Gastrocnemius medialis (tissue), 4 donors: Measurements from ENCODE around the gene PPP6R3. TPM values are rescaled to one million over a fixed set of nuclear protein-coding genes. Genes with fewer than 3 reads are reported as not detected.

Source experiments
- ATAC-seq, 2 donors: fragments of 150-250 bp; one replicate each; pipeline ENCODE4 v1.9.1; 2016
- DNase-seq, 2 donors: peaks; one replicate each; pipeline ENCODE4 v3.0.0-alpha.2; 2019
- H3K27ac ChIP-seq, 4 donors: fragments of 200-600 bp; sonication (generic); 1 replicate in 1 of 4; 2 replicates in 3 of 4; pipeline ENCODE4 v1.5.1; 2016 to 2018; ENCODE audit warnings: mild to moderate bottlenecking in 2 of 4, moderate library complexity in 1 of 4
- H3K27me3 ChIP-seq, 3 donors: fragments of 200-600 bp; sonication (generic) in 2 of 3; 1 replicate in 1 of 3; 2 replicates in 2 of 3; pipeline versions ENCODE4 v1.5.1 to v1.6.0; 2016 to 2019; ENCODE audit warnings: mild to moderate bottlenecking in 1 of 3, moderate library complexity in 1 of 3
- H3K36me3 ChIP-seq, 2 donors: fragments of 200-600 bp; sonication (generic) in 1 of 2; one replicate each; pipeline ENCODE4 v1.5.1; 2017 to 2018
- H3K4me1 ChIP-seq, 2 donors: fragments of 200-600 bp; sonication (generic) in 1 of 2; one replicate each; pipeline ENCODE4 v1.5.1; 2016 to 2017; ENCODE audit warnings: mild to moderate bottlenecking in 2 of 2
- H3K4me3 ChIP-seq, 4 donors: fragments of 200-600 bp; sonication (generic) in 3 of 4; 1 replicate in 1 of 4; 2 replicates in 3 of 4; pipeline ENCODE4 v1.5.1; 2016 to 2019; ENCODE audit warnings: mild to moderate bottlenecking in 2 of 4
- H3K9me3 ChIP-seq, 3 donors: fragments of 200-600 bp; sonication (generic) in 2 of 3; 1 replicate in 1 of 3; 2 replicates in 2 of 3; pipeline ENCODE4 v1.5.1; 2016 to 2019
- POLR2A ChIP-seq, 2 donors: fragments of 450-650 bp; IDR thresholded peaks; one replicate each; pipeline ENCODE4 v1.6.1; 2017; ENCODE audit warnings: antibody characterized with exemption in 2 of 2, mild to moderate bottlenecking in 2 of 2, moderate library complexity in 2 of 2
- in situ Hi-C, 4 donors: fragments of 200-750 bp; cut with MboI; loops; one replicate each; pipeline versions ENCODE4 v1.15.0 to v1.8.0; 2017; ENCODE audit warnings: low sequenced_read_pairs in 4 of 4
- intact Hi-C: fragments of 100-400 bp; cut with DNase I; formaldehyde crosslinking; loops from one replicate; pipeline ENCODE4 v1.15.1; 2023; ENCODE audit warnings: low total_unique reads
- total RNA-seq, 4 donors: library from RNA; depleted of rRNA; stranded (reverse); fragments of >200 nt; gene quantifications; one replicate each; pipeline versions ENCODE4 v1.1.0 to v1.2.3, GENCODE V29; 2016
- TF ChIP-seq, protein P1 (sequence below), 5 experiments: fragments of 450-650 bp in 3 of 5; fragments of 200-600 bp in 2 of 5; sonication (generic) in 2 of 5; IDR thresholded peaks in 4 of 5; conservative IDR thresholded peaks in 1 of 5; 1 replicate in 4 of 5; 2 replicates in 1 of 5; pipeline ENCODE4 v1.5.1; 2016 to 2019; ENCODE audit warnings: antibody characterized with exemption in 5 of 5, mild to moderate bottlenecking in 3 of 5, moderate library complexity in 3 of 5

Gene PPP6R3
- total RNA-seq, 4 donors from 2014 or later: 77.3 to 196 (median 133) TPM

DNA sequence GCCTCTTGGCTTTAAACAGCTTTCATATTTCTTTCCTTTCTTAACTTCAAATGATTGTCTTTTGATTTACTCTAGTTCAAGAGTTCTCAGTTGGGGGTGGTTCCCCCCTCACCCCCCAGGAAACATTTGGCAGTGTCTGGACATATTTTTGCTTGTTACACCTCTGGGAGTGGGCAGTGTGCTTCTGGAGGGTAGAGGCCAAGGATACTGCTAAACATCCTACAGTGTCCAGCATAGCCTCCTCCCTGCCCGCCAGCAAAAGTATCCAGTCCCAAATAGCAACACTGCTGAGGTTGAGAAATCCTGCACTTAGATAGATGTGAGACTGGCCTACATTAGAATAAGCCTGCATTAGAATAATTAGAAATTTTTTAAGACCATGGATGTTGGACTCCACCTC is 3.2 kb downstream of the PPP6R3 start:
- ATAC-seq (no peak), DNase-seq (no peak)
- H3K4me1 ChIP-seq: peaks cover 67 to 68% of the 10 kb centered on the region in 2 donors
- peak overlapping the region; percentile 85 to 94 (median 90) for H3K27ac ChIP-seq
- intact Hi-C loops (loop anchor here (5.0 to 10.0 kb wide), 2 partner anchors 64 to 371 kb away; no protein-coding TSS in a partner anchor), in situ Hi-C loops (loop anchor here (10.0 to 25.0 kb wide), 3 partner anchors 111 to 131 kb away; no protein-coding TSS in a partner anchor)
- TF ChIP-seq, protein P1, sequence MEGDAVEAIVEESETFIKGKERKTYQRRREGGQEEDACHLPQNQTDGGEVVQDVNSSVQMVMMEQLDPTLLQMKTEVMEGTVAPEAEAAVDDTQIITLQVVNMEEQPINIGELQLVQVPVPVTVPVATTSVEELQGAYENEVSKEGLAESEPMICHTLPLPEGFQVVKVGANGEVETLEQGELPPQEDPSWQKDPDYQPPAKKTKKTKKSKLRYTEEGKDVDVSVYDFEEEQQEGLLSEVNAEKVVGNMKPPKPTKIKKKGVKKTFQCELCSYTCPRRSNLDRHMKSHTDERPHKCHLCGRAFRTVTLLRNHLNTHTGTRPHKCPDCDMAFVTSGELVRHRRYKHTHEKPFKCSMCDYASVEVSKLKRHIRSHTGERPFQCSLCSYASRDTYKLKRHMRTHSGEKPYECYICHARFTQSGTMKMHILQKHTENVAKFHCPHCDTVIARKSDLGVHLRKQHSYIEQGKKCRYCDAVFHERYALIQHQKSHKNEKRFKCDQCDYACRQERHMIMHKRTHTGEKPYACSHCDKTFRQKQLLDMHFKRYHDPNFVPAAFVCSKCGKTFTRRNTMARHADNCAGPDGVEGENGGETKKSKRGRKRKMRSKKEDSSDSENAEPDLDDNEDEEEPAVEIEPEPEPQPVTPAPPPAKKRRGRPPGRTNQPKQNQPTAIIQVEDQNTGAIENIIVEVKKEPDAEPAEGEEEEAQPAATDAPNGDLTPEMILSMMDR (IDR thresholded peaks at IDR 0.05 in 4 of 5, conservative IDR thresholded peaks at IDR 0.05 in 1 of 5): no peak
- TF ChIP-seq POLR2A (IDR thresholded peaks at IDR 0.05): no peak
- no peaks in the 10 kb centered on the region for H3K9me3 ChIP-seq
- H3K36me3 ChIP-seq: no peaks in the 10 kb centered on the region
- no peaks in the 10 kb centered on the region for H3K27me3 ChIP-seq
- peak overlapping the region in 3 of 4 donors; percentile 62 to 76 (median 65) for H3K4me3 ChIP-seq

DNA sequence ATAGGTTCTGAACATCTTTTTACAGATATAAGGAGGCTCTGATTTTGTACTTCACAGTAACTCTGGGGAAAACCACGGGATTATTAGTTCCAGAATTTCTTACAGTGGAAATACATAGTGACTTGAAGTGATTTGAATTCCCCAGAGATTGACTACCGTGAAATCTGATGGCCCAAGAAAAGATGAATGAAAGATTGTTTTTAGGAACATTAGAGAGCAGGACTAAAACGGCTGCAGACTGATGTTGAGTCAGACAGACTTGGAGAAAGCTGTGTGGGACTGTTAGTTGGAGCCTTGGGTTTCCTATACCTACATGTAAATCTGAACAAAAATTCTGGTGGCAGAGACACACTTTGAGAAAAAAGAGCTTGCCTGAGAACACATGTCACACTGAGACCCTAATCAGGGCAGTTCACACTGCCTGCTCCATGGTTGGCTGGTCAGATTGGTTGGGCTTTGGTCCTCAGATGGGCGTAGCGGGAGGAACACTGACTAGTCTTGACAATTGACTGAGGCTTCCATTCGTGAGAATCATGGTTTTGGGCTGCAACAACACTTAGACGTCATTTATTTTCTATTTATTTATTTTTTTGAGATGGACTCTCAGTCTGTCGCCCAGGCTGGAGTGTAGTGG is 6.8 kb downstream of the PPP6R3 start:
- H3K9me3 ChIP-seq: no peaks in the 10 kb centered on the region
- no peaks in the 10 kb centered on the region for H3K36me3 ChIP-seq
- no peaks in the 10 kb centered on the region for H3K27me3 ChIP-seq
- H3K4me3 ChIP-seq: no peak overlapping the region
- no peak for DNase-seq
- no peak for TF ChIP-seq POLR2A (IDR thresholded peaks at IDR 0.05)
- TF ChIP-seq, protein P1 (IDR thresholded peaks at IDR 0.05 in 4 of 5, conservative IDR thresholded peaks at IDR 0.05 in 1 of 5): no peak
- peak overlapping the region; percentile 19 to 56 (median 36) for H3K27ac ChIP-seq
- ATAC-seq: no peak
- in situ Hi-C loops: loop anchor here (10.0 to 25.0 kb wide), 3 partner anchors 107 to 127 kb away; no protein-coding TSS in a partner anchor
- intact Hi-C loops: loop anchor here (10.0 kb wide), 1 partner anchor 367 kb away; no protein-coding TSS in a partner anchor
- H3K4me1 ChIP-seq: peaks cover 90 to 99% of the 10 kb centered on the region in 2 donors

DNA sequence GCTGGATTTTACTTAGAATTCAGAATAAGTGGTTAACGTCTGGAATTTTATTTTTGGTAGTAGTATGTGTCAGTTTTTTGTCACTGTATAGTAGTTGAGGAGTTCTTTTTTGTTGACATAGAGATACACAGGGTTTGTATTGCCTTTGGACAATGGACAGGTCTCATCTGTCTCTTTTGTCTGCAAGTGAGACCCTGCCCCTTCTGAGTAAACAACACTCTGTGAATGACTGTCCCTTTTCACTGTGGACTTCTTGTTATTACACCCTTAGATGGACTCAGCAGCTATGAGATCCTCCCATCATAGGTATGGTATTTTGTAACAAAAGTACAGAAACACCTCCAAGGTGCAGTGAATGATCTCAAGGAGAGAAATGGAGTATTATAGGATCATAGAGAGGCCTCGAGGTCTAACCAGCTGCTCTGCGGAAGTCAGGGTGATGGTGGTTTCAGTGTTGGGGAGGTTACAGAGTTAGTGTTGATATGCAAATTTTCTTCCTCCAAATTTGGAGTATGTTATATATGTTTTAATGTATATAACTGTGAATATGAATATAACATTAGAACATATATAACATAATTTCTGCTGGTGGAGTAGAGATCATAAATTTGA is 7.8 kb downstream of the PPP6R3 start:
- Histone ChIP-seq H3K27ac (peak overlapping the region; percentile 19 to 56 (median 36)), H3K36me3 (no peaks in the 10 kb centered on the region), H3K4me1 (peaks cover 91 to 99% of the 10 kb centered on the region in 2 donors), H3K9me3 (no peaks in the 10 kb centered on the region), H3K27me3 (no peaks in the 10 kb centered on the region), H3K4me3 (no peak overlapping the region)
- intact Hi-C loops: loop anchor here (10.0 kb wide), 1 partner anchor 366 kb away; no protein-coding TSS in a partner anchor
- in situ Hi-C loops: loop anchor here (10.0 to 25.0 kb wide), 3 partner anchors 106 to 126 kb away; no protein-coding TSS in a partner anchor
- DNase-seq: no peak
- TF ChIP-seq, protein P1 (IDR thresholded peaks at IDR 0.05 in 4 of 5, conservative IDR thresholded peaks at IDR 0.05 in 1 of 5): no peak
- no peak for TF ChIP-seq POLR2A (IDR thresholded peaks at IDR 0.05)
- no peak for ATAC-seq

DNA sequence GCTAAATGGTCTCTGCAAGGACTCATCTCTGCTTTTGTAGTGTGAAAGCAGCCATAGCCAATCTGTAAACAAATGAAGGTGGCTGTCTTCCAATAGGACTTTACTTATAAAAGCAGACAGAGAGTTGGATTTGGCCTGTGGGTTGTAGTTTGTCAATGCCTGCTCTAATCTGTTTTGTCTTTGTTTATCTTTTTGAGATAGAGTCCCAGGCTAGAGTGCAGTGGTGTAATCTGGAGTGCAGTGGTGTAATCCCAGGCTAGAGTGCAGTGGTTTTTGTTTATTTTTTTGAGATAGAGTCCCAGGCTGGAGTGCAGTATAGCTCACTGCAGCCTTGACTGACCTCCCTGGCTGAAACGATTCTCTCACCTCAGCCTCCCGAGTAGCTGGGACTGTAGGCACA is 8.6 kb downstream of the PPP6R3 start:
- no peak for ATAC-seq
- DNase-seq: no peak
- intact Hi-C loops (loop anchor here (10.0 kb wide), 1 partner anchor 366 kb away; no protein-coding TSS in a partner anchor), in situ Hi-C loops (loop anchor here (10.0 to 25.0 kb wide), 3 partner anchors 106 to 126 kb away; no protein-coding TSS in a partner anchor)
- H3K4me1 ChIP-seq: peaks cover 84 to 92% of the 10 kb centered on the region in 2 donors
- no peaks in the 10 kb centered on the region for H3K36me3 ChIP-seq
- no peak for TF ChIP-seq POLR2A (IDR thresholded peaks at IDR 0.05)
- TF ChIP-seq, protein P1 (IDR thresholded peaks at IDR 0.05 in 4 of 5, conservative IDR thresholded peaks at IDR 0.05 in 1 of 5): no peak
- peak overlapping the region in 2 of 4 donors; percentile 0 to 6 for H3K4me3 ChIP-seq
- no peaks in the 10 kb centered on the region for H3K9me3 ChIP-seq
- H3K27ac ChIP-seq: peak overlapping the region; percentile 4 to 47 (median 34)
- H3K27me3 ChIP-seq: no peaks in the 10 kb centered on the region
